ENCODE results near the gene SLFN11. TPM values are rescaled to one million over a fixed set of nuclear protein-coding genes. Genes with fewer than 3 reads are reported as not detected.

Gene SLFN11
- total and polyA plus RNA-seq, 2 experiments from 2014 or later: not detected

DNA sequence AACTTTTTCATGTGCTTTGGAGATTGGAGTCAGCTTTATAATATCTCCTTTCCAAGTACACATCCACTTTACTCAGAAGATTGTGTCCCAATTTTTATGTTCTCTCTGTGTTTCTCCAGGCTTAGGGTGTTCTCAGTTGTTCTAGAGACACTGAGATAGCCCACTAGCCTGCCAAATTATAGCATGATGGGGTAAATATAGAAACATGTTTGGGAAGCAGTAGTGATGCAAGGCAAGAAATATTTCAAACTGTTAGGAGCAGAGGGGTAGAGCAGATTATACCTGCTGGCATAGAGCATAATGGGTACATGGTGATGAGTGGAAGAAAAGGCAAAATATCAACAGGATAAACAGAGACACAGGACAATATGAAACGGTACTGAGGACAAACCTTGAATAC is 12.4 kb downstream of the SLFN11 start:
- H3K36me3 ChIP-seq (ENCODE audit: insufficient read depth): no peaks in the 10 kb centered on the region
- no peaks in the 10 kb centered on the region for H3F3A ChIP-seq (replicated peaks; ENCODE audit: low read depth)
- no peaks in the 10 kb centered on the region for H3K9me3 Mint-ChIP-seq
- no peaks in the 10 kb centered on the region for H3K36me3 Mint-ChIP-seq (ENCODE audit: low read depth)
- no peak overlapping the region for H3K4me3 ChIP-seq
- H3K9me2 ChIP-seq (ENCODE audit: insufficient read depth): no peaks in the 10 kb centered on the region
- no peak overlapping the region for H3K4me2 ChIP-seq
- TF ChIP-seq ZNF114 (CRISPR knock-in tag; IDR thresholded peaks at IDR 0.05) (no peak), ZNF331 (CRISPR knock-in tag; IDR thresholded peaks at IDR 0.05; ENCODE audit: low read depth) (no peak), STAT1 (IDR thresholded peaks at IDR 0.05; ENCODE audit: unreplicated experiment) (no peak), POLR2AphosphoS5 (IDR thresholded peaks at IDR 0.05; ENCODE audit: low read depth) (no peak), EZH2phosphoT487 (IDR thresholded peaks at IDR 0.05; ENCODE audit: unreplicated experiment) (no peak)
- TF ChIP-seq, protein P1, sequence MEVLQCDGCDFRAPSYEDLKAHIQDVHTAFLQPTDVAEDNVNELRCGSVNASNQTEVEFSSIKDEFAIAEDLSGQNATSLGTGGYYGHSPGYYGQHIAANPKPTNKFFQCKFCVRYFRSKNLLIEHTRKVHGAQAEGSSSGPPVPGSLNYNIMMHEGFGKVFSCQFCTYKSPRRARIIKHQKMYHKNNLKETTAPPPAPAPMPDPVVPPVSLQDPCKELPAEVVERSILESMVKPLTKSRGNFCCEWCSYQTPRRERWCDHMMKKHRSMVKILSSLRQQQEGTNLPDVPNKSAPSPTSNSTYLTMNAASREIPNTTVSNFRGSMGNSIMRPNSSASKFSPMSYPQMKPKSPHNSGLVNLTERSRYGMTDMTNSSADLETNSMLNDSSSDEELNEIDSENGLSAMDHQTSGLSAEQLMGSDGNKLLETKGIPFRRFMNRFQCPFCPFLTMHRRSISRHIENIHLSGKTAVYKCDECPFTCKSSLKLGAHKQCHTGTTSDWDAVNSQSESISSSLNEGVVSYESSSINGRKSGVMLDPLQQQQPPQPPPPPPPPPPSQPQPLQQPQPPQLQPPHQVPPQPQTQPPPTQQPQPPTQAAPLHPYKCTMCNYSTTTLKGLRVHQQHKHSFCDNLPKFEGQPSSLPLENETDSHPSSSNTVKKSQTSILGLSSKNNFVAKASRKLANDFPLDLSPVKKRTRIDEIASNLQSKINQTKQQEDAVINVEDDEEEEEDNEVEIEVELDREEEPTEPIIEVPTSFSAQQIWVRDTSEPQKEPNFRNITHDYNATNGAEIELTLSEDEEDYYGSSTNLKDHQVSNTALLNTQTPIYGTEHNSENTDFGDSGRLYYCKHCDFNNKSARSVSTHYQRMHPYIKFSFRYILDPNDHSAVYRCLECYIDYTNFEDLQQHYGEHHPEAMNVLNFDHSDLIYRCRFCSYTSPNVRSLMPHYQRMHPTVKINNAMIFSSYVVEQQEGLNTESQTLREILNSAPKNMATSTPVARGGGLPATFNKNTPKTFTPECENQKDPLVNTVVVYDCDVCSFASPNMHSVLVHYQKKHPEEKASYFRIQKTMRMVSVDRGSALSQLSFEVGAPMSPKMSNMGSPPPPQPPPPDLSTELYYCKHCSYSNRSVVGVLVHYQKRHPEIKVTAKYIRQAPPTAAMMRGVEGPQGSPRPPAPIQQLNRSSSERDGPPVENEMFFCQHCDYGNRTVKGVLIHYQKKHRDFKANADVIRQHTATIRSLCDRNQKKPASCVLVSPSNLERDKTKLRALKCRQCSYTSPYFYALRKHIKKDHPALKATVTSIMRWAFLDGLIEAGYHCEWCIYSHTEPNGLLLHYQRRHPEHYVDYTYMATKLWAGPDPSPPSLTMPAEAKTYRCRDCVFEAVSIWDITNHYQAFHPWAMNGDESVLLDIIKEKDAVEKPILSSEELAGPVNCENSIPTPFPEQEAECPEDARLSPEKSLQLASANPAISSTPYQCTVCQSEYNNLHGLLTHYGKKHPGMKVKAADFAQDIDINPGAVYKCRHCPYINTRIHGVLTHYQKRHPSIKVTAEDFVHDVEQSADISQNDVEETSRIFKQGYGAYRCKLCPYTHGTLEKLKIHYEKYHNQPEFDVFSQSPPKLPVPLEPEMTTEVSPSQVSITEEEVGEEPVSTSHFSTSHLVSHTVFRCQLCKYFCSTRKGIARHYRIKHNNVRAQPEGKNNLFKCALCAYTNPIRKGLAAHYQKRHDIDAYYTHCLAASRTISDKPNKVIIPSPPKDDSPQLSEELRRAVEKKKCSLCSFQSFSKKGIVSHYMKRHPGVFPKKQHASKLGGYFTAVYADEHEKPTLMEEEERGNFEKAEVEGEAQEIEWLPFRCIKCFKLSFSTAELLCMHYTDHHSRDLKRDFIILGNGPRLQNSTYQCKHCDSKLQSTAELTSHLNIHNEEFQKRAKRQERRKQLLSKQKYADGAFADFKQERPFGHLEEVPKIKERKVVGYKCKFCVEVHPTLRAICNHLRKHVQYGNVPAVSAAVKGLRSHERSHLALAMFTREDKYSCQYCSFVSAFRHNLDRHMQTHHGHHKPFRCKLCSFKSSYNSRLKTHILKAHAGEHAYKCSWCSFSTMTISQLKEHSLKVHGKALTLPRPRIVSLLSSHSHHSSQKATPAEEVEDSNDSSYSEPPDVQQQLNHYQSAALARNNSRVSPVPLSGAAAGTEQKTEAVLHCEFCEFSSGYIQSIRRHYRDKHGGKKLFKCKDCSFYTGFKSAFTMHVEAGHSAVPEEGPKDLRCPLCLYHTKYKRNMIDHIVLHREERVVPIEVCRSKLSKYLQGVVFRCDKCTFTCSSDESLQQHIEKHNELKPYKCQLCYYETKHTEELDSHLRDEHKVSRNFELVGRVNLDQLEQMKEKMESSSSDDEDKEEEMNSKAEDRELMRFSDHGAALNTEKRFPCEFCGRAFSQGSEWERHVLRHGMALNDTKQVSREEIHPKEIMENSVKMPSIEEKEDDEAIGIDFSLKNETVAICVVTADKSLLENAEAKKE (CRISPR knock-in tag; IDR thresholded peaks at IDR 0.05): no peak
- TF ChIP-seq, protein P2, sequence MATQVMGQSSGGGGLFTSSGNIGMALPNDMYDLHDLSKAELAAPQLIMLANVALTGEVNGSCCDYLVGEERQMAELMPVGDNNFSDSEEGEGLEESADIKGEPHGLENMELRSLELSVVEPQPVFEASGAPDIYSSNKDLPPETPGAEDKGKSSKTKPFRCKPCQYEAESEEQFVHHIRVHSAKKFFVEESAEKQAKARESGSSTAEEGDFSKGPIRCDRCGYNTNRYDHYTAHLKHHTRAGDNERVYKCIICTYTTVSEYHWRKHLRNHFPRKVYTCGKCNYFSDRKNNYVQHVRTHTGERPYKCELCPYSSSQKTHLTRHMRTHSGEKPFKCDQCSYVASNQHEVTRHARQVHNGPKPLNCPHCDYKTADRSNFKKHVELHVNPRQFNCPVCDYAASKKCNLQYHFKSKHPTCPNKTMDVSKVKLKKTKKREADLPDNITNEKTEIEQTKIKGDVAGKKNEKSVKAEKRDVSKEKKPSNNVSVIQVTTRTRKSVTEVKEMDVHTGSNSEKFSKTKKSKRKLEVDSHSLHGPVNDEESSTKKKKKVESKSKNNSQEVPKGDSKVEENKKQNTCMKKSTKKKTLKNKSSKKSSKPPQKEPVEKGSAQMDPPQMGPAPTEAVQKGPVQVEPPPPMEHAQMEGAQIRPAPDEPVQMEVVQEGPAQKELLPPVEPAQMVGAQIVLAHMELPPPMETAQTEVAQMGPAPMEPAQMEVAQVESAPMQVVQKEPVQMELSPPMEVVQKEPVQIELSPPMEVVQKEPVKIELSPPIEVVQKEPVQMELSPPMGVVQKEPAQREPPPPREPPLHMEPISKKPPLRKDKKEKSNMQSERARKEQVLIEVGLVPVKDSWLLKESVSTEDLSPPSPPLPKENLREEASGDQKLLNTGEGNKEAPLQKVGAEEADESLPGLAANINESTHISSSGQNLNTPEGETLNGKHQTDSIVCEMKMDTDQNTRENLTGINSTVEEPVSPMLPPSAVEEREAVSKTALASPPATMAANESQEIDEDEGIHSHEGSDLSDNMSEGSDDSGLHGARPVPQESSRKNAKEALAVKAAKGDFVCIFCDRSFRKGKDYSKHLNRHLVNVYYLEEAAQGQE (IDR thresholded peaks at IDR 0.05; ENCODE audit: unreplicated experiment): no peak
- no peak overlapping the region for H3K27ac Mint-ChIP-seq
- H3K27me3 ChIP-seq (ENCODE audit: insufficient read depth): peaks cover 68% of the 10 kb centered on the region
- DNase-seq (ENCODE audit: low spot score) (no peak), ATAC-seq (no peak)
- H3K27ac ChIP-seq (ENCODE audit: low read depth): no peak overlapping the region
- H3K4me1 ChIP-seq (ENCODE audit: insufficient read depth): no peaks in the 10 kb centered on the region
- no peak overlapping the region for H2AFZ ChIP-seq
- no peaks in the 10 kb centered on the region for H4K20me1 ChIP-seq (replicated peaks; ENCODE audit: insufficient read depth)
- no peaks in the 10 kb centered on the region for H3K27me3 Mint-ChIP-seq (ENCODE audit: insufficient read depth, low read depth, poor library complexity)
- H3K4me1 Mint-ChIP-seq: no peaks in the 10 kb centered on the region
- H3K4me3 Mint-ChIP-seq: no peak overlapping the region
- H3K79me2 ChIP-seq (replicated peaks; ENCODE audit: insufficient read depth): no peaks in the 10 kb centered on the region

Data from GM23338 (cell line).